Loucy (cell line): Measurements from ENCODE around the gene STRA8.

Experiments
- H2AFZ ChIP-seq: fragments of 200-600 bp; sonication (generic); 2 replicates; pipeline ENCODE4 v1.6.0; 2016; ENCODE audit warnings: antibody characterized with exemption, mild to moderate bottlenecking, low read length, moderate library complexity
- H3F3A ChIP-seq: fragments of 200-600 bp; 2 replicates; pipeline ENCODE4 v1.6.0; 2016; ENCODE audit warnings: antibody characterized with exemption, low read depth, mild to moderate bottlenecking
- H3K27me3 ChIP-seq: fragments of 200-600 bp; sonication (generic); 2 replicates; pipeline ENCODE4 v1.6.1; 2014; ENCODE audit warnings: low read length, mild to moderate bottlenecking; ENCODE audit not compliant: insufficient read depth, poor library complexity, severe bottlenecking
- H3K36me3 ChIP-seq: fragments of 200-600 bp; sonication (generic); 2 replicates; pipeline ENCODE4 v1.6.1; 2016; ENCODE audit warnings: low read length; ENCODE audit not compliant: insufficient read depth
- H3K4me1 ChIP-seq: fragments of 200-600 bp; sonication (generic); 2 replicates; pipeline ENCODE4 v1.5.1; 2014; ENCODE audit warnings: low read length, mild to moderate bottlenecking; ENCODE audit not compliant: insufficient read depth, poor library complexity, severe bottlenecking
- H3K4me2 ChIP-seq: fragments of 200-600 bp; sonication (generic); 2 replicates; pipeline ENCODE4 v1.6.0; 2014; ENCODE audit warnings: antibody characterized with exemption, low read length, low read depth, mild to moderate bottlenecking; ENCODE audit not compliant: poor library complexity, severe bottlenecking
- H3K4me3 ChIP-seq: fragments of 200-600 bp; sonication (generic); 2 replicates; pipeline ENCODE4 v1.5.1; 2014; ENCODE audit warnings: low read length, mild to moderate bottlenecking, mixed read lengths; ENCODE audit not compliant: poor library complexity, severe bottlenecking
- H3K79me2 ChIP-seq: fragments of 200-600 bp; sonication (generic); 2 replicates; pipeline ENCODE4 v1.6.1; 2014; ENCODE audit warnings: low read length; ENCODE audit not compliant: insufficient read depth
- H3K9ac ChIP-seq: fragments of 200-600 bp; sonication (generic); 2 replicates; pipeline ENCODE4 v1.6.0; 2014; ENCODE audit warnings: mild to moderate bottlenecking, low read depth, low read length, moderate library complexity; ENCODE audit not compliant: poor library complexity, severe bottlenecking
- H3K9me2 ChIP-seq: fragments of 200-600 bp; sonication (generic); replicated peaks from 2 replicates; pipeline ENCODE4 v1.6.1; 2016; ENCODE audit warnings: low read depth, low read length, mixed read lengths
- H3K9me3 ChIP-seq: fragments of 200-600 bp; sonication (generic); 2 replicates; pipeline ENCODE4 v1.6.1; 2014; ENCODE audit warnings: mild to moderate bottlenecking, antibody characterized with exemption, low read length, low read depth; ENCODE audit not compliant: insufficient read depth
- H4K20me1 ChIP-seq: fragments of 200-600 bp; sonication (generic); 2 replicates; pipeline ENCODE4 v1.6.0; 2014; ENCODE audit warnings: antibody characterized with exemption, low read length, mild to moderate bottlenecking; ENCODE audit not compliant: insufficient read depth, poor library complexity, severe bottlenecking
- CTCF ChIP-seq: fragments of 200-600 bp; sonication (generic); conservative IDR thresholded peaks from 2 replicates; pipeline ENCODE4 v1.5.1; 2014; ENCODE audit warnings: mild to moderate bottlenecking, antibody characterized with exemption, low read length
- EZH2phosphoT487 ChIP-seq: fragments of 200-600 bp; IDR thresholded peaks from 2 replicates; pipeline ENCODE4 v1.6.1; 2018; ENCODE audit warnings: antibody characterized with exemption, mild to moderate bottlenecking, moderate library complexity, borderline replicate concordance

STRA8 gene

GRCh38 chr7:135233570-135233969 lies at the start of gene STRA8:
Gene STRA8, plus strand, starts transcription at chr7:135233838. Its CDS starts 6,687 bp downstream, at chr7:135240525.
- H3K9ac ChIP-seq = no peak within 1 kb of the TSS
- TF ChIP-seq EZH2phosphoT487 (no peak), CTCF (no peak)
- H2AFZ ChIP-seq = no peak within 1 kb of the TSS
- no peaks in the 10 kb centered on the region for H3K4me1 ChIP-seq
- H3F3A ChIP-seq = no peaks in the 10 kb centered on the region
- H3K4me2 ChIP-seq = no peak within 1 kb of the TSS
- no peak within 1 kb of the TSS for H3K4me3 ChIP-seq
- no peaks in the 10 kb centered on the region for H3K9me3 ChIP-seq
- no peaks in the 10 kb centered on the region for H3K9me2 ChIP-seq
- no peaks in the 10 kb centered on the region for H3K36me3 ChIP-seq
- no peaks in the 10 kb centered on the region for H3K79me2 ChIP-seq
- no peaks in the 10 kb centered on the region for H3K27me3 ChIP-seq
- H4K20me1 ChIP-seq = no peaks in the 10 kb centered on the region

- no peak for TF ChIP-seq EZH2phosphoT487
- no peak for TF ChIP-seq CTCF
- Histone ChIP-seq H3K9me2 (no peaks in the 10 kb centered on the region), H3F3A (no peaks in the 10 kb centered on the region), H3K4me2 (no peak overlapping the region), H3K79me2 (no peaks in the 10 kb centered on the region), H3K4me1 (peaks cover 6% of the 10 kb centered on the region), H2AFZ (no peak overlapping the region), H3K9ac (no peak overlapping the region), H4K20me1 (no peaks in the 10 kb centered on the region), H3K9me3 (peaks cover 15% of the 10 kb centered on the region; the same call in 1 of the 2 replicates), H3K4me3 (no peak overlapping the region), H3K27me3 (no peaks in the 10 kb centered on the region), H3K36me3 (peaks cover 16% of the 10 kb centered on the region; the same call in 1 of the 2 replicates)
Measured at GRCh38 chr7:135184254-135184841, 49.3 kb upstream of the STRA8 start.

GRCh38 chr7:135185471-135186260 lies 48.0 kb upstream of the STRA8 start:
- H3K9me2 ChIP-seq = no peaks in the 10 kb centered on the region
- H3K36me3 ChIP-seq = peaks cover 16% of the 10 kb centered on the region; the same call in 1 of the 2 replicates
- H3K4me3 ChIP-seq = no peak overlapping the region

More at GRCh38 chr7:135185471-135186260, 48.0 kb upstream of the STRA8 start:
- Histone ChIP-seq H3K9ac (no peak overlapping the region), H3K79me2 (no peaks in the 10 kb centered on the region), H3K4me2 (no peak overlapping the region), H3K9me3 (peaks cover 15% of the 10 kb centered on the region; the same call in 1 of the 2 replicates), H3K27me3 (no peaks in the 10 kb centered on the region), H3K4me1 (peaks cover 6% of the 10 kb centered on the region), H3F3A (no peaks in the 10 kb centered on the region), H4K20me1 (no peaks in the 10 kb centered on the region), H2AFZ (no peak overlapping the region)
- TF ChIP-seq CTCF (no peak), EZH2phosphoT487 (no peak)
